Measurements from ENCODE around the gene PRB2. TPM values are rescaled to one million over a fixed set of nuclear protein-coding genes. Genes with fewer than 3 reads are reported as not detected.
"Not testable (repeated sequence)": the region's sequence is repeated elsewhere in the genome, so short reads cannot be mapped to it uniquely, and the experiment has no call there.

PRB2 gene
- not detected for total RNA-seq

DNA sequence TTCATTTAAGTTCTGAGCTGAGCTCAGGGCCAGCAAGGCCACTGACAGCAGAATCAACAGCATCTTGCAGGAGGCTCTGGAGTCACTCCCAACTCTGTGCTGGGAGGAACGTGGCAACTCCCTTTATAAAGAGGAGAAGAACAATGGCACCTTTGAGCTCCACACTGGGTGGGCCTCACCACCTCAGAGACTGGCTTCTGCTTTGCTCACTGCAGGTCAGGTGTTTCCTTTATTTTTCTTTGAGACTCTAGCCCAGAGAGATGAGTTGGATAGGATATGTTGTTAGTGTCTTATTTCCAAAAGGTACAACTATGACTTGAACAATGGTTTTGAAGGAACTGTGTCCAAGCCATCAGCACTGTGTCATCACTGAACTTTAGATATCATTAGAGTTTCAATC is at the start of gene PRB2:
PRB2 (minus strand) TSS at position 101 of the 400 bp plus-strand sequence; CDS start at position 63, 38 bp downstream.
- not testable (repeated sequence) for DNase-seq (ENCODE audit: low spot score in 2 of 2); FAIRE-seq

DNA sequence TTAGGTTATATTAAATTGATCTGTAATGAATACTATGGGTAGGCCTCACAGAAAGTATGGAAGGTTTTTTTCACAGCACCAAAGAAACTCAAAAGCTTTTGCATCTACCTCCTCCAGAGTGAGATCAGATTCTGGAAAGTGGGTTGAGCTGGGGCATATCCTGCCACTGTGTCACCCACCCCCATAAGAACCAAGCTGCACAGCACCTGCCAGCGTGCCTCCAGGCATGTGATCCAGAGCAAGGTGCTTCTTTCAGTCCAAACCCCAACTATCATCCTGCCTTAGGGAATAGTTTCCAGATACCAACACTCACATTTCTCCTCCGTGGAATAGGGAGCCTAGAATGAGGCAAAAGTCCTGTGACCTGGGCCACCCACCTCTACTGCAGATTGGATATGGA is 42.6 kb upstream of the PRB2 start:
- FAIRE-seq (no peak), DNase-seq (ENCODE audit: low spot score in 2 of 2) (no peak)

DNA sequence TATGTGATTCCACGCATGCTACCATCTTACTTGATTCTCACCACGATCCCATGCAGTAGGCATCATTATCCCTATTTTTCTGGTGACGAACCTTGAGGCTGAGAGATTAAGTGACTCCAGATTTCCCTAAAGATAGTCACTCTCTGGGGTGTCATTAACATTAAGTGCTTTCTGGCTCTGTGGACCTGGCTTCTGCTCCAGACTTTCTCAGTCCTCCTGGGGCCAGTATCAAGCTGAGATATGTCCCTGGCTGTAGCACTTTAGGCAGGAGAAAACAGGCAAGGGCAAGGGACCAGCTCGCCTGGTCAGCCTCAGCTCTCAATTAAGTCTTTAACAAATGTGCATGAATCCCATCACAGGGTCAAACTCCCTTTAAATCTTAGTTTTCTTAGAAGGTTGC is 38.3 kb upstream of the PRB2 start:
- DNase-seq (ENCODE audit: low spot score in 2 of 2) (no peak), FAIRE-seq (no peak)

DNA sequence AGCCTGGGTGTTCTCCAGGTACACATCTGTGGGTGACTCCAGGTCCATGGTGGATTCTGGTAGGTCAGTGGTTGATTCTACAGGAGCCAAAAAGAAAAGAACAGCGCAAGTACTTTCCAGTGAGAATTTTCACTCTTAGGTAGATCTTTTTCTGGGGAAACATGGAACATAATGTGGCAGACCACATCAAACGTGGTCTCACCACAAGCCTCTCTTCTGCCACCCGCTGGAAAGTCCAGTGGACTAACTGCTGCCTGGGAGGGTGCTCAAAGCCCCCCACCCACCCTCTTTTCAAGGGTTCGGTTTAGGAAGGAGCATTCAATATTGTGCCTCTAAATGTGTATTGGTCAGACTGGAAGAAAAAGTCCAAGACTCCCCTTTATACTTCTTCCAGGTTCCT is 36.1 kb upstream of the PRB2 start:
- DNase-seq (ENCODE audit: low spot score in 2 of 2) (no peak), FAIRE-seq (no peak)

DNA sequence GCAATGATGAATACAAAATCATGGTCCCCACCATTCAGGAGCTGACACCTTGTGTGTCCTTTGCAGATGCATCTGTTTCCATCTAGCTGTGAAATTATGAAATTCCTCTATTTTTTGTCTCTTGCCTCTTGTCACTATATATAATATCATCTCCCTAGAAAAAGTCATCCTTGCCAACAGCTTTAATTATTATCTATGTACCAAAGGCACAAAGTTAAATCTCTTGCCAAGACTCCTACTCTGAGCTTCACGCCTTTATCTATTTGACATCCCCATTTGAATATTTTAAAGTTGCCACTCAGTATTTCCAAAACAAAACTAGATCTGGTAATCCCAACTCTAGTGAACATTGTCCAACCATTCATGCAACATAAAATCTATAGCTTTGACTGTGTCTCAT is 32.0 kb upstream of the PRB2 start:
- DNase-seq (ENCODE audit: low spot score in 2 of 2): peak in 1 of 2 donors; percentile 10
- no peak for FAIRE-seq

DNA sequence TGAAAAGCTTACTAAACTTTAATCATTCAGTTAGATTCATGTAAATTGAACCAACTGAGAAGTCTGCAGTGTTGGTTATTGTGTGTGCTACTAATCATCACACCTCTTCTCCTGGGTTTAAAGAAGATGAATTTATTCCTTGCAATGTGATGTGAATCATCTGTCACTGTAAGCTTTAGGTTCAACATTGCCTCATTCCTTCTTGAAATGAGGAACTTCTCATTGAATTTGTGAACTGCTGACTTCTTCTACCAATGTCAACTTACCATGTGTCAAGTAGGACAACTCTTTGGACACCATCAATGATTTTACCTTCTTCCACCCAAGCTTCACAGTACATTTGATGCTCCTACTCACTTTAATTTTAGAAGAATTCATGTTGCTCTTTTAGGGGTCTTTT is 17.4 kb upstream of the PRB2 start:
- DNase-seq (ENCODE audit: low spot score in 2 of 2): no peak
- no peak for FAIRE-seq

DNA sequence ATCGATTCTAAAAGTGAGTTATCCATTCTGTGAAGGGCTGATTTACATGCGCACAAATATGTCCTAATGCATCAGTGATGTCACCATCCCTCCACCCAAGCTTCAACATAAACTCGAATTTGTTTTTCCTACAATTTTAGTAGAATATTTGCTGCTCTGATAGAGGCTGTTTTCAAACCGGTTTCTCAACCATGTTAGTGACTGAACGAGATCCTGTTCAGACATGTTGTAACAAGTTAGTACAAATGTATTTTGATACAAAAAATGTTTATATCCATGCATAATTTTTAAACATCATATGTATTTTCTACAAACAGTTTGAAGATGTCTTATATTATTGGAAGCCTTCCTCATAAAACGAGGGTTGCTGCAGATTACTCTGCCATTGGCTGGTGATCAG is 12.7 kb upstream of the PRB2 start:
- no peak for DNase-seq (ENCODE audit: low spot score in 2 of 2)

DNA sequence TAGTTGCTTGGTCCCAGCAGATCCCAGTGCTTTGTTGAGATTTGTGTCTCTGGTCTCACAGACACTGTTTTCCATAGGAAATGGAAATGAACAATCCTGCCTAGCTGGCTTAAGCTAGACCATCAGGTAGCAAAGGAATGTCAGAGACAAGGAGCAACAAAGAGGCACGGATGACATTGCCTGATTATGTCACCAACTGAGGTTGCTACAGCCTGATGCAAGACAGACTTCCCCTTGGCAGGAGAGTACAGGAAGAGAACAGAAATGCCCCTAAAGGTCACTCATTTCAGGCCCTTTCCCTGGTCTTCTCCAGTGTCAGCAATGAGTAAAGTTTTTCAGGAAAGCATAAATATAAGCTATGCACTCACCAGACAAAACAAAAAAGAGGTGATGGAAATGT is 2.0 kb upstream of the PRB2 start:
- no peak for FAIRE-seq
- no peak for DNase-seq (ENCODE audit: low spot score in 2 of 2)

More for the DNA sequence above, 12.7 kb upstream of the PRB2 start:
- no peak for FAIRE-seq

DNA sequence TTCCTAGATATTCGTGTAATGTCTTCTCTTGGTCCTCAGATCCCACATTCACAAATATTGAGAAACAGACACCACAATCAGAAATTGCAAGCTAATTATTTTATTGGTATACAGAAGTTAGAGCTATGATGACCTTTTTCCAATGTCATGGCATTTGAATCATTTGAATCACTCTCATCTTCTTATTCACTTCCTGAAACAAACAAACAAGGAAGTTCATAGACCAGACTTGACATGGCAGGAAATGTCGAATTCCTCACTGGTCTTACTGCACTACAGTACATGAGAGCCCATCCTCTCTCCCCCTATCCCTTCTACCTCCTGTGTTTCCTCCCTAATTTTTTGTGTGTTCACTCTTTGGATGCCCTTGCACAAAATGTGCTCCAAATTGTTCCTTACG is 3.9 kb downstream of the PRB2 start:
- not testable (repeated sequence) for DNase-seq (ENCODE audit: low spot score in 2 of 2); FAIRE-seq

DNA sequence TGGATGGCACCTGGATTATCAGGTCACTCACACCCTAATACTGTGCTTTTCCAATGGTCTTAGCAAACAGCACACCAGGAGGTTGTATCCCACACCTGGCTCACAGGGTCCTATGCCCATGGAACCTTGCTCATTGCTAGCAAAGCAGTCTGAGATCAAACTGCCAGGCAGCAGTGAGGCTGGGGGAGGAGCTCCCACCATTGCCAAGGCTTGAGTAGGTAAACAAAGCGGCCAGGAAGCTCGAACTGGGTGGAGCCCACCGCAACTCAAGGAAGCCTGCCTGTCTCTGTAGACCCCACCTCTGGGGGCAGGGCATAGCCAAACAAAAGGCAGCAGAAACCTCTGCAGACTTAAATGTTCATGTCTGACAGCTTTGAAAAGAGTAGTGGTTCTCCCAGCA is 17.9 kb downstream of the PRB2 start:
- FAIRE-seq; DNase-seq (ENCODE audit: low spot score in 2 of 2): not testable (repeated sequence)

DNA sequence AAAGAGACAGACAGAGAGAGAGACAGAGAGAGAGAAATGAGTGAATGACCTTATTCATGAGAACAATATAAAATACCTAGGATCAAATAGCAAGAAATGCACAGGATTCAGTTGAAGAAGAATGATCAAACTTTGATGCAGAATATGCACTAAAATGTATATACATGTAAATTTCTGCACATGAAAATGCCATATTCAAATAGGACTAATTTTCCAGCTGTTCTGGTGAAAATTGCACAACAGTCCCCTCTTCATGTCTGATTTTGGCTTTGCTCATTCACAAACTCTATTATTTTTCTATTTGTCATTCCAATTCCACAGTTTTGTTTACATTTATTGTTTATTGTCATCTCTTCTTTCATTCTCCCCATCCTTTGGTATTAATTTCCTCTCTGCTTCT is 34.2 kb downstream of the PRB2 start:
- no peak for DNase-seq (ENCODE audit: low spot score in 2 of 2)
- no peak for FAIRE-seq

DNA sequence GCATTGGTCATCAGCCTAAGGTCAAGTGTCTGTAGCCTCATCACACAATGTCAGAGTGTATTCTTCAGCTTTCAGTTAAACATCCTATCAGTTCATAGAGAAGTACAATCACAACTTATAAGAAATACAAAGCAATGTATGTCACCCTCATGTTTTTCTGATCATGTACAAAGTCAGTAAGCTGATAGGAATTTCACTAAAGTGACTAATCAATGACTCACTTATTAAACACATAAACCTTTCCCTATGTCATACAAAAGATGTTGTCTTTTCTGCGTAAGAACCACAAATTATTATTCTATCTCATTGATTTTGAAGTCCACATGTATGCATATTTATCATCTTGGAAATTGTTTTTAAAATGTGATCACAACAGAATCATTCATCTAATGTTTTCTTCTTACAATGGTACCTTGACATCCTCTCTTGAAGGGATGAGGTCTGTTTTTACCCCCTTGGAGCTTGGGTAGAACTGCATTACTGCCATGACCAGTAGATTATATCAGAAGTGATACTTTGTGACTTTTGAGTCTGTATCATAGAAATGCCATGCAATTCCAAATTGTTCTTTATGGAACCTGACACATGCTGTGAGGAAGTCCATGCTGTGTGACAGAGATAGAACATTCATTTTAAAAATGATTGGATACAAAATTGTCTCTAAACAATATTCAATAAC is 35.0 kb downstream of the PRB2 start:
- FAIRE-seq; DNase-seq (ENCODE audit: low spot score in 2 of 2): not testable (repeated sequence)

DNA sequence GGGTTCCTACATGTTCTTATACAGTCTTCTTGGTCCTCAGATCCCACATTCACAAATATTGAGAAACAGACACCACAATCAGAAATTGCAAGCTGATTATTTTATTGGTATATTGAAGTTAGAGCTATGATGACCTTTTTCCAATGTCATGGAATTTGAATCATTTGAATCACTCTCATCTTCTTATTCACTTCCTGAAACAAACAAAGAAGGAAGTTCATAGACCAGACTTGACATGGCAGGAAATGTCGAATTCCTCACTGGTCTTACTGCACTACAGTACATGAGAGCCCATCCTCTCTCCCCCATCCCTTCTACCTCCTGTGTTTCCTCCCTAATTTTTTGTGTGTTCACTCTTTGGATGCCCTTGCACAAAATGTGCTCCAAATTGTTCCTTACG is 43.6 kb downstream of the PRB2 start:
- DNase-seq (ENCODE audit: low spot score in 2 of 2); FAIRE-seq: not testable (repeated sequence)

DNA sequence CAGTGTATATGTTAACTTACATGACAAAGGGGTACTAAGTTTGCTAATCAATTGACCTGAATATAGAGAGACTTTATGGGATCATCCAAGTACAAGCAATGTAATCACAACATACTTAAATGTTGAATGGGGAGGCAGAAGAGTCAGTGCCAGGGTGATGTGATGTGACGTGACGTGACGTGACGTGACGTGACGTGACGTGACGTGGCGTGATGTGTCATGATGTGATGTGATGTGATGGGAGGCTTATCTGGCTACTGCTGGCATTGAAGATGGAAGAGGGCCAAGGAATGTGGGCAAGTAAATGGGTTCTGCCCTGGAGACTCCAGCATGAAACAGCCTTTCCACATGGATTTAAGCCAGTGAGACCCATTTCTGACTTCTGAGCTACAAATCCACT is 46.9 kb downstream of the PRB2 start:
- FAIRE-seq (no peak), DNase-seq (ENCODE audit: low spot score in 2 of 2) (no peak)

DNA sequence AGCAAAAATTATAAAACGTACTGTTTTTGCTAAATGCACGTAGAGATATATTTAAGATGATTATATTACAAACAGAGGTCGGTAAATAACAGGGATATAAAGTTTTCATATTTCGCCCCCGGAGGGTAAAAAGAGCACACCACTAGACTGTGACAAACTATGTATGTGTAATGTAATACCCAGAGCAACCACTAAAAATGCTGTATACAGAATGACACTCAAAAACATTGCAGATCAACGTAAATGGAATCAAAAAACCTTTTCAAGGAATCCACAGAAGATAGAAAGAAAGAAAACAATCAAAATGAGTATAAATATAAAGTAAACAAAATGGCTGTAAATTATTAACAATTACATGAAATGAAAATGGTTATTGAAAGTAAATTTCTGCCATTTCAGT is 47.6 kb downstream of the PRB2 start:
- FAIRE-seq (no peak), DNase-seq (ENCODE audit: low spot score in 2 of 2) (no peak)

DNA sequence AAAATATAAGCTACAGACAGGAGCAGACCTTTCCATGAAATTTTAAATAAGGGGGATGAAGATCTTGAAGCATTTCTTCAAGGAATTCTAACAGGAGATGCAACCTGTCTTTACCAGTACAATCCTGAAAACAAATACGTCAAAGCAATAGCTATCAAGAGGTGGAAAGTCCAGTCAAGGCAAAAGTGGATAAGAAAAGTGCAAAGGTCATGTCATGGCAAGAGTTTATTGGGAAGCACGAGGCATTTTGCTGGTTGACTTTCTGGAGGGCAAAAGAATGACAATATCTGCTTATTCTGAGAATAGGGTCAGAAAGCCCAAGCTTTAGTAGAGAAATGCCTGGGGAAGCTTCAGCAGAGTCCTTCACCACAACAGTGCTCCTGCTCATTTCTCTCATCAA is 50.9 kb downstream of the PRB2 start:
- no peak for FAIRE-seq
- DNase-seq (ENCODE audit: low spot score in 2 of 2): no peak

Other genes with a start within 250 kb of the PRB2 start
- 10.2 TPM for gene SMIM10L1, start 224.4 kb downstream of the PRB2 start, total RNA-seq
- not detected for gene TAS2R42, start 208.6 kb downstream of the PRB2 start, total RNA-seq
- gene PRB3, start 125.9 kb downstream of the PRB2 start, total RNA-seq: not detected
- gene PRB4, start 85.1 kb downstream of the PRB2 start, total RNA-seq: not detected